A673 (cell line): ENCODE measurements around the gene KRT2.

Source experiments
- EZH2 ChIP-seq: fragments of 200-600 bp; sonication (generic); IDR thresholded peaks from 2 replicates; pipeline ENCODE4 v1.6.1; 2017; ENCODE audit warnings: borderline replicate concordance, low read depth, mild to moderate bottlenecking, mixed read lengths, antibody characterized with exemption, low read length; ENCODE audit not compliant: poor library complexity, severe bottlenecking
- TF ChIP-seq, protein P1 (sequence below): fragments of 300-800, 200-600 bp; sonication (generic); conservative IDR thresholded peaks from 2 replicates; pipeline ENCODE4 v1.5.1; 2017; ENCODE audit warnings: low read depth, mild to moderate bottlenecking, antibody characterized with exemption, low read length, moderate library complexity, mixed read lengths

GRCh38 chr12:52615208-52615868 is 36.7 kb downstream of the KRT2 start:
- TF ChIP-seq, protein P1, sequence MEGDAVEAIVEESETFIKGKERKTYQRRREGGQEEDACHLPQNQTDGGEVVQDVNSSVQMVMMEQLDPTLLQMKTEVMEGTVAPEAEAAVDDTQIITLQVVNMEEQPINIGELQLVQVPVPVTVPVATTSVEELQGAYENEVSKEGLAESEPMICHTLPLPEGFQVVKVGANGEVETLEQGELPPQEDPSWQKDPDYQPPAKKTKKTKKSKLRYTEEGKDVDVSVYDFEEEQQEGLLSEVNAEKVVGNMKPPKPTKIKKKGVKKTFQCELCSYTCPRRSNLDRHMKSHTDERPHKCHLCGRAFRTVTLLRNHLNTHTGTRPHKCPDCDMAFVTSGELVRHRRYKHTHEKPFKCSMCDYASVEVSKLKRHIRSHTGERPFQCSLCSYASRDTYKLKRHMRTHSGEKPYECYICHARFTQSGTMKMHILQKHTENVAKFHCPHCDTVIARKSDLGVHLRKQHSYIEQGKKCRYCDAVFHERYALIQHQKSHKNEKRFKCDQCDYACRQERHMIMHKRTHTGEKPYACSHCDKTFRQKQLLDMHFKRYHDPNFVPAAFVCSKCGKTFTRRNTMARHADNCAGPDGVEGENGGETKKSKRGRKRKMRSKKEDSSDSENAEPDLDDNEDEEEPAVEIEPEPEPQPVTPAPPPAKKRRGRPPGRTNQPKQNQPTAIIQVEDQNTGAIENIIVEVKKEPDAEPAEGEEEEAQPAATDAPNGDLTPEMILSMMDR = no peak
- no peak for TF ChIP-seq EZH2
